Esophagus muscularis mucosa (tissue), 4 donors: ENCODE data around the gene PEX3. TPM values are rescaled to one million over a fixed set of nuclear protein-coding genes. Genes with fewer than 3 reads are reported as not detected.

Source experiments
- DNase-seq: peaks from one replicate; pipeline ENCODE4 v3.0.0-alpha.2; 2017; ENCODE audit errors: extremely low spot score
- H3K27ac ChIP-seq, 4 donors: fragments of 200-600 bp; sonication (generic); replicated peaks in 1 of 4; 1 replicate in 3 of 4; 2 replicates in 1 of 4; pipeline ENCODE4 v1.5.1; 2016 to 2019; ENCODE audit warnings: mild to moderate bottlenecking in 1 of 4
- H3K27me3 ChIP-seq, 4 donors: fragments of 200-600 bp; sonication (generic); one replicate each; pipeline versions ENCODE4 v1.5.1 to v1.6.0; 2016 to 2019
- H3K36me3 ChIP-seq, 4 donors: fragments of 200-600 bp; sonication (generic); one replicate each; pipeline ENCODE4 v1.5.1; 2016 to 2019
- H3K4me1 ChIP-seq, 4 donors: fragments of 200-600 bp; sonication (generic); one replicate each; pipeline ENCODE4 v1.5.1; 2016 to 2019
- H3K4me3 ChIP-seq, 4 donors: fragments of 200-600 bp; sonication (generic); 1 replicate in 2 of 4; 2 replicates in 2 of 4; pipeline ENCODE4 v1.5.1; 2016 to 2019; ENCODE audit warnings: mild to moderate bottlenecking in 4 of 4, moderate library complexity in 1 of 4
- H3K9me3 ChIP-seq, 4 donors: fragments of 200-600 bp; sonication (generic); 1 replicate in 3 of 4; 2 replicates in 1 of 4; pipeline ENCODE4 v1.5.1; 2016 to 2019
- CTCF ChIP-seq, 3 experiments: fragments of 200-600 bp in 2 of 3; fragments of 450-650 bp in 1 of 3; sonication (generic) in 2 of 3; IDR thresholded peaks; one replicate each; pipeline ENCODE4 v1.5.1; 2017 to 2019; ENCODE audit warnings: antibody characterized with exemption in 3 of 3, mild to moderate bottlenecking in 2 of 3, moderate library complexity in 1 of 3
- EP300 ChIP-seq: sonication (generic); formaldehyde crosslinking; IDR thresholded peaks from one replicate; pipeline ENCODE4 v1.6.1; 2017; ENCODE audit warnings: antibody characterized with exemption
- POLR2A ChIP-seq: fragments of 450-650 bp; IDR thresholded peaks from one replicate; pipeline ENCODE4 v1.6.1; 2017; ENCODE audit warnings: antibody characterized with exemption, moderate library complexity, mild to moderate bottlenecking, low read depth
- POLR2AphosphoS5 ChIP-seq, 2 donors: sonication (generic); formaldehyde crosslinking; IDR thresholded peaks; one replicate each; pipeline ENCODE4 v1.6.1; 2017; ENCODE audit warnings: antibody characterized with exemption in 2 of 2
- WGBS: methylation state at CpG from one replicate; pipeline ENCODE4 v1.1.5; 2018; 5-methylcytosine and 5-hydroxymethylcytosine counted together
- intact Hi-C: fragments of 100-400 bp; cut with DNase I; formaldehyde crosslinking; loops from one replicate; pipeline ENCODE4 v1.15.1; 2023
- total RNA-seq, 4 donors: library from RNA; depleted of rRNA; stranded (reverse); fragments of >200 nt; gene quantifications; one replicate each; pipeline versions ENCODE4 v1.1.0 to v1.2.1, GENCODE V29; 2016

Gene PEX3
- total RNA-seq, 4 donors from 2014 or later, result 15.1 to 24.1 (median 19.7) TPM

GRCh38 chr6:143414769-143415168 is 35.8 kb upstream of the PEX3 start:
- H3K4me3 ChIP-seq, result no peak overlapping the region
- 96% methylated on average over 3 of the region's 3 CpGs for WGBS

GRCh38 chr6:143419526-143419925 is 31.1 kb upstream of the PEX3 start:
- WGBS, result 83% methylated on average over 6 of the region's 6 CpGs
- no peak for TF ChIP-seq CTCF (IDR thresholded peaks at IDR 0.05)
- no peak for TF ChIP-seq POLR2A
- TF ChIP-seq EP300, result no peak
- TF ChIP-seq POLR2AphosphoS5 (IDR thresholded peaks at IDR 0.05), result no peak
- Histone ChIP-seq H3K27me3 (no peaks in the 10 kb centered on the region), H3K9me3 (no peaks in the 10 kb centered on the region), H3K4me3 (no peak overlapping the region), H3K27ac (no peak overlapping the region), H3K36me3 (no peaks in the 10 kb centered on the region), H3K4me1 (no peaks in the 10 kb centered on the region)
- intact Hi-C loops, result no loop called here
- DNase-seq, result no peak

More at GRCh38 chr6:143414769-143415168, 35.8 kb upstream of the PEX3 start:
- intact Hi-C loops, result no loop called here
- H3K27me3 ChIP-seq, result no peaks in the 10 kb centered on the region
- no peaks in the 10 kb centered on the region for H3K4me1 ChIP-seq
- H3K36me3 ChIP-seq, result no peaks in the 10 kb centered on the region
- no peak overlapping the region for H3K27ac ChIP-seq
- H3K9me3 ChIP-seq, result no peaks in the 10 kb centered on the region
- no peak for TF ChIP-seq POLR2A
- TF ChIP-seq EP300, result no peak
- no peak for TF ChIP-seq CTCF (IDR thresholded peaks at IDR 0.05)
- TF ChIP-seq POLR2AphosphoS5 (IDR thresholded peaks at IDR 0.05), result no peak
- DNase-seq, result no peak

- TF ChIP-seq CTCF (IDR thresholded peaks at IDR 0.05) (no peak), EP300 (no peak), POLR2A (no peak), POLR2AphosphoS5 (IDR thresholded peaks at IDR 0.05) (no peak)
- H3K27ac ChIP-seq, result no peak overlapping the region
- intact Hi-C loops, result loop anchor here (5.0 to 10.0 kb wide), 3 partner anchors 391 to 949 kb away; no protein-coding TSS in a partner anchor
- no peaks in the 10 kb centered on the region for H3K27me3 ChIP-seq
- DNase-seq, result no peak
- H3K4me1 ChIP-seq, result no peaks in the 10 kb centered on the region
- 88% methylated on average over 2 of the region's 2 CpGs for WGBS
- H3K36me3 ChIP-seq, result no peaks in the 10 kb centered on the region
- no peak overlapping the region for H3K4me3 ChIP-seq
- H3K9me3 ChIP-seq, result no peaks in the 10 kb centered on the region
These were observed 24.6 kb upstream of the PEX3 start for GRCh38 chr6:143426026-143426425.

GRCh38 chr6:143427109-143427817 is 23.3 kb upstream of the PEX3 start:
- intact Hi-C loops, result loop anchor here (5.0 to 10.0 kb wide), 3 partner anchors 392 to 950 kb away; no protein-coding TSS in a partner anchor
- Histone ChIP-seq H3K4me1 (no peaks in the 10 kb centered on the region), H3K36me3 (peaks cover 0 to 6% (median 1%) of the 10 kb centered on the region in 4 donors), H3K9me3 (no peaks in the 10 kb centered on the region), H3K27ac (no peak overlapping the region), H3K27me3 (no peaks in the 10 kb centered on the region), H3K4me3 (no peak overlapping the region)
- 17% methylated on average over 4 of the region's 4 CpGs for WGBS
- TF ChIP-seq POLR2AphosphoS5 (IDR thresholded peaks at IDR 0.05) (peak in 1 of 2 donors; percentile 26), POLR2A (no peak), CTCF (IDR thresholded peaks at IDR 0.05) (peak; percentile 85 to 95 (median 85))
- no peak for DNase-seq
